Hepatic stellate cell (primary cell): ENCODE results near the gene ADARB2.

ENCODE experiments used
- DNase-seq: peaks from one replicate; pipeline ENCODE4 v3.0.0; 2011; ENCODE audit warnings: low spot score

The ADARB2 gene

GRCh38 chr10:1495915-1496517 is 241.3 kb downstream of the ADARB2 start:
- no peak for DNase-seq

GRCh38 chr10:1492641-1493040 is 244.7 kb downstream of the ADARB2 start:
- no peak for DNase-seq

GRCh38 chr10:1491901-1492300 is 245.4 kb downstream of the ADARB2 start:
- no peak for DNase-seq

- DNase-seq: no peak
These were observed 247.5 kb downstream of the ADARB2 start for GRCh38 chr10:1489801-1490200.

GRCh38 chr10:1488970-1489548 is 248.3 kb downstream of the ADARB2 start:
- DNase-seq: no peak

GRCh38 chr10:1486841-1487687 is 250.3 kb downstream of the ADARB2 start:
- DNase-seq: no peak

- DNase-seq: no peak
These were observed 252.0 kb downstream of the ADARB2 start for GRCh38 chr10:1485357-1485756.

- no peak for DNase-seq
These were observed 253.5 kb downstream of the ADARB2 start for GRCh38 chr10:1483826-1484225.

- DNase-seq: no peak
These were observed 254.1 kb downstream of the ADARB2 start for GRCh38 chr10:1483246-1483645.

GRCh38 chr10:1477578-1477977 is 259.7 kb downstream of the ADARB2 start:
- DNase-seq: no peak

- no peak for DNase-seq
These were observed 260.9 kb downstream of the ADARB2 start for GRCh38 chr10:1476455-1476803.

GRCh38 chr10:1475771-1476454 is 261.4 kb downstream of the ADARB2 start:
- DNase-seq: no peak

GRCh38 chr10:1475098-1475591 is 262.2 kb downstream of the ADARB2 start:
- DNase-seq: no peak

GRCh38 chr10:1474376-1475097 is 262.8 kb downstream of the ADARB2 start:
- DNase-seq: no peak

- no peak for DNase-seq
These were observed 263.5 kb downstream of the ADARB2 start for GRCh38 chr10:1473874-1474273.

GRCh38 chr10:1472178-1472958 is 265.0 kb downstream of the ADARB2 start:
- no peak for DNase-seq

- DNase-seq: no peak
These were observed 268.5 kb downstream of the ADARB2 start for GRCh38 chr10:1468811-1469210.

- no peak for DNase-seq
These were observed 269.8 kb downstream of the ADARB2 start for GRCh38 chr10:1467334-1468076.

- no peak for DNase-seq
These were observed 271.1 kb downstream of the ADARB2 start for GRCh38 chr10:1465993-1466764.
